Myocyte (in vitro differentiated cells): ENCODE measurements around the gene ZCWPW1. TPM values are rescaled to one million over a fixed set of nuclear protein-coding genes. Genes with fewer than 3 reads are reported as not detected.

Experiments used
- DNase-seq: peaks from one replicate; pipeline ENCODE4 v3.0.0-alpha.2; 2012; ENCODE audit warnings: low read depth
- total RNA-seq: library from RNA; depleted of rRNA; stranded (reverse); fragments of >200 nt; gene quantifications from 2 replicates; pipeline ENCODE4 v1.2.3, GENCODE V29; 2014

ZCWPW1 gene
- total RNA-seq, 1 donor from 2014 or later = 4.9 TPM

DNA sequence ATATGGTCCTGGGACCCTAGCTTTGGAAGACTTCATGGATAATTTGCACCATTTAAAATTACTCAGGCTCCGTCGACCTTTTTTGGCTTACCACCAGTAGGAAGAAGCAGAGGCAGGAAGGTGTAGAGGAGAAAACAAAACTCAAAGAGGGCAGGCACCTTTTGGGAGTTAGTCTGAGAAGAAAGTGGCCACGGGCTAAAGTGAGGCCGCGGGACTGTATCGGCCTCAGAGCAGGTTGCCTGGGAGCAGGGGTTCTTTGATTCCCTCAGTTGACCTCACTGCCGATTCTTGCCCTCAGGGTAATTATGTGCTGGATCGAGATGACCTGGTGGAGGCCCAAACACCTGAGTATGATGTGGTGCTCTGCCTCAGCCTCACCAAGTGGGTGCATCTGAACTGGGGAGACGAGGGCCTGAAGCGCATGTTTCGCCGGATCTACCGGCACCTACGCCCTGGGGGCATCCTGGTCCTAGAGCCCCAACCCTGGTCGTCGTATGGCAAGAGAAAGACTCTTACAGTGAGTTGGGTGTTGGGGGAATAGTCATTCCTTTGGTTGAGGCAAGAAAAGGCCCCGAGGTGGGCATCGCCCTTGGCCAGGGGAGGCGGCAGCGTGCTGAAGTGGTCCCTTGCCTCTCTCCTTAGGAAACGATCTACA is 4.2 kb upstream of the ZCWPW1 start:
- no peak for DNase-seq

DNA sequence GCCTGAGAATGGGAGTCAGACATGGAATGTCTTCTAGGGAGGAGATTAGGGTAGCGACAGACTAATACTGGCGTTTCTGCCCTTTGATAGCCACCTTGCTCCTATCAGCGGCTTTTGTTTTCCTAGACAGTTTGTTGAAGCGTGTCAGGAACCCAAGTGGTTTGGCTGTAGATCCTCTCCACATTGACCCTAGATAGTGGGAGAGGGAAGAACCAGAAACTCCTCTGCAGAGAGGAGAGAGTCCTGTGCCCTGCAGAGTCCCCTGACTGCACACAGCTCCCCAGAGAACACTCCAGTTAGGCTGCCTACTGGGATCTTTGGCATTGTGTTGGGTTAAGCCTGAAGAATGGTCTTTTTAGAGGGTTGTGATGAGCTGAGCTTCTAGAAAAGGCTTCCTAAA is 3.5 kb upstream of the ZCWPW1 start:
- no peak for DNase-seq

DNA sequence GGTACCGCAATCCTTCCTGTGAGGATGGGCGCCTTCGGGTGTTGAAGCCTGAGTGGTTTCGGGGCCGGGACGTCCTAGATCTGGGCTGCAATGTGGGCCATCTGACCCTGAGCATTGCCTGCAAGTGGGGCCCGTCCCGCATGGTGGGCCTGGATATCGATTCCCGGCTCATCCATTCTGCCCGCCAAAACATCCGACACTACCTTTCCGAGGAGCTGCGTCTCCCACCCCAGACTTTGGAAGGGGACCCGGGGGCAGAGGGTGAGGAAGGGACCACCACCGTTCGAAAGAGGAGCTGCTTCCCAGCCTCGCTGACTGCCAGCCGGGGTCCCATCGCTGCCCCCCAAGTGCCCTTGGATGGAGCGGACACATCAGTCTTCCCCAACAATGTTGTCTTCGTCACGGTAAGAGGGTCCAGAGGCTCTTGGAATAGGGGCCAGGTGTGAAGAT is 2.8 kb upstream of the ZCWPW1 start:
- no peak for DNase-seq

DNA sequence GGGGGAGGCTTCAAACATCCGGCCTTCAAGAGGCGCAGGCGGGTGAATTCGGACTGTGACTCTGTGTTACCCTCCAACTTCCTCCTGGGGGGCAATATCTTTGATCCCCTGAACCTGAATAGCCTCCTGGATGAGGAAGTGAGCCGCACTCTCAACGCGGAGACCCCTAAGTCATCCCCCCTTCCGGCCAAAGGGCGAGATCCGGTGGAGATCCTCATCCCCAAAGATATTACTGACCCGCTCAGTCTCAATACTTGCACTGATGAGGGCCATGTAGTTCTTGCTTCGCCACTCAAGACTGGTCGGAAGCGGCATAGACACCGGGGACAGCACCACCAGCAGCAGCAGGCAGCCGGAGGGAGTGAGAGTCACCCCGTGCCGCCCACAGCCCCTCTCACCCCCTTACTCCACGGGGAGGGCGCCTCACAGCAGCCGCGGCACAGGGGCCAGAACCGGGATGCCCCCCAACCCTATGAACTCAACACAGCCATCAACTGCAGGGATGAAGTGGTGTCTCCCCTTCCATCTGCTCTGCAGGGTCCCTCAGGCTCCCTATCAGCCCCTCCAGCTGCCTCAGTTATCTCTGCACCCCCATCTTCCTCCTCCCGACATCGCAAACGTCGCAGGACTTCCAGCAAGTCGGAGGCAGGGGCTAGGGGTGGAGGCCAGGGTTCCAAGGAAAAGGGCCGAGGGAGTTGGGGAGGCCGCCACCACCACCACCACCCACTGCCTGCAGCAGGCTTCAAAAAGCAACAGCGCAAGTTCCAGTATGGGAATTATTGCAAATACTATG is 2.2 kb upstream of the ZCWPW1 start:
- DNase-seq = peak; percentile 28

DNA sequence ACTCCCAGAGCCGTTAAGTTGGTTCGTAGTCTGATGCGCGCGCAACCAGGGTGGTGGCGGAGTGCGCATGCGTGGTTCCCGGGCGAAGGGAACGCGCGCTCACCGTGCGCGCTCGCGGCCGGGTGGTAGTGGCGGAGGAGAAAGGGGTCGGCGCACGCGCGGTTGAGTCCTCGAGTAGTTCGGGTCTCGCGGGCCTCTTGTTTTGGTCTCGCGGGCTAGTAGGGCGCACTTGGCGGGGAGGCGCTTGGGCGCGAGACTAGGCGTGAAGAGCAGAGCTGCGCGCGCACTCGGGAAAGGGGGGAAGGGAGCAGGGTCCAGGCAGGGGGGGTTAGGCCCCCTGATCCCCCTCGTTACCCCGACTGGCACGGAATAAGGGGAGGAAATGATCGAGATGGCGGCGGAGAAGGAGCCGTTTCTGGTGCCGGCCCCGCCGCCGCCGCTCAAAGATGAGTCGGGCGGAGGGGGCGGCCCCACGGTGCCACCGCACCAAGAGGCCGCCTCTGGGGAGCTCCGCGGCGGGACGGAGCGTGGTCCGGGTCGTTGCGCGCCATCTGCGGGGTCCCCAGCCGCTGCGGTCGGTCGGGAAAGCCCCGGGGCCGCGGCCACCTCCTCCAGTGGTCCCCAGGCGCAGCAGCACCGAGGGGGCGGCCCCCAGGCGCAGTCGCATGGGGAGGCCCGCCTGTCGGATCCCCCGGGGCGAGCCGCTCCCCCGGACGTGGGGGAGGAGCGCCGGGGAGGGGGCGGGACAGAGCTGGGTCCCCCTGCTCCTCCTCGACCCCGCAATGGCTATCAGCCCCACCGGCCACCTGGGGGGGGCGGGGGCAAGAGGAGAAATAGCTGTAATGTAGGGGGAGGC is 1.4 kb upstream of the ZCWPW1 start, which contains the start of gene MEPCE:
MEPCE (plus strand) TSS at position 195 of the 856 bp plus-strand sequence; CDS start at position 383, 188 bp downstream.
- DNase-seq = peak; percentile 99

DNA sequence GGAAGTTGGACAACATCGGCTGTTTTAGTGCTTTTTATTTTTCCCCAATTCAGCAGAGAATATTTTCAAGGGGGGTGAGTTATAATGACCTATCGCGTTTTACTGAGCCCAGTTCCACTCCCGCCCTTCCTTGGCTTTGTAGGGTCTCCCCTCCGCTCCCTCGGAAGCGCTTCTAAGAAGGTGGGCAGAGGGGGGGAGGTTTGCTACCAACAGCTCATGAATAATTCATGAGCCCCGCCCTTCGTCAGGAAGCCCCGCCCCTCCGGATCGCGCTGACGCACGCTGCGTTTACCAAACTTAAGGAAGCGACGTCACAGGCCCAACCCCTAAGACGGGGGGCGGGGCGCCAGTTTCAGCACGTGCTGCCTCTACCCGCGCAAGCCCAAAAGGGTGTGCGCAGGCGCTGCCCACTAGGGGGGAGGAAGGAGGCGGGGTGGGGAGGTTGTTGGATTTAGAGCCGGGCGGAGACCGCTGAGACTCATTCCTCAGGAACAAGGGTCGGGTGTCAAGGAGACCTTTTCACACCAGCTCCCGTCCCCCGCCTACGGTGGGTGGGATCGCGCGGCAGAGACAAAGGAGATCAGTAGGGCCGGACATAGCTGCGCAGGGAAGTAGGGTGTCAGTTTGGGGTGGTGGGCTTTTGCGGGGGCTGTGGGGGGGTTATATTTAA is 599 bp upstream of the ZCWPW1 start:
- peak; percentile 100 for DNase-seq

DNA sequence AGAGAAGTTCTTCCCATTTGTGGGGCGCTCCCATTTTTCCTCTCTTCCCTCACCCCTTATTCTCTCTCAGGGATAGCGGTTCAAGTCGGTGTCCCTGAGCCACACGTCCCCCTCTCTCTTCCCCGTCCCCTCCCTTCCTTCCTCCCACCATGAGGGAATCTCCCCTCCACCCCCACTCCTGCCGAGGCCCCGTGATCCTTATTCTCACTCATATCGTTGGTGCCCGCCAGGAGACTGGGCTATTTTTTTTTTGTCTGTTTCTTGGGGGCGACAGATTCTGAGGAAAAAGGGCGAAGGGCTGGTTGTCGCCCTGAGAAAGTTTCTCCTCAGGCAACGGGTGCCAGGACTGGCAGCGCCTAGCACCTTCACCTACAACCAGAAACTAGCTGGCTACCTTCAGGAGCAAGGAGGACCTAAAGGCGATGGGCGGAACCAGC is 723 bp downstream of the ZCWPW1 start:
- DNase-seq = no peak

DNA sequence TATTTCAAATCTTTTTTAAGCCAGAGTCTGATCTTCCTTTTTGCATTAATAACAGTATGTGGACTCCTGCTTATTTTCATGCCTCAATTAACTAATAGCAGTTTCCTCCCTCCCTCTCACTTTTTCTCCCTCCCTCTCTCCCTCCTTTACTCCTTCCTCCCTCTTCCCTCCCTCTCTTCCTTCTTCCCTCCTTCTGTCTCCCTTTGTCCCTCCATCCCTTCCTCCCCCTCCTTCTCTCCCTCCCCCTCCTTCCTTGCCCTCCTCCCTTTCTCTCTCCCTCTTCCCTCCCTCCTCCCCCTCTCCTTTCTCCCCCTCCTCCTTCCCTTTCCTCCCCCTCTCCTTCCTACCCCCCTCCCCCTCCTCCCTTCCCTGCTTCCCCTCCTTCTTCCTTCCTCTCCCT is 2.0 kb downstream of the ZCWPW1 start:
- no peak for DNase-seq

DNA sequence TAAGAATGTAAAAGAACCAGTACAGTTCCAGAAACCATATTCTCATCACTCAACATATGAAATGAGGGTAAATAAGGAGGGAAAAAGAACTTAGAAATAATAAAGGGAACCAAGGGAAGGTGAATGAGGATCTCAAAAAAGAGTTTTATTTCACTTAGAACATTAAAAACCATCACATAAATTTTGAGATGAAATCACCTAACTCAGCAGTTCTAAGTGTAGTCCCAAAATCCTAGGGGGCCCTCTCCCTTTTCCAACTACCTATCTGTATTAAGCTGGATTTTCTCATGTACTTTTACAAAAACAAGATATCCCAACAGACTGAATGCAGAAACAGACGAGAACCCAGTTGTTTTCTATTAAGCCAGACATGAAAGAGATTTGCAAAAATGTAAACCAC is 3.2 kb downstream of the ZCWPW1 start:
- no peak for DNase-seq

DNA sequence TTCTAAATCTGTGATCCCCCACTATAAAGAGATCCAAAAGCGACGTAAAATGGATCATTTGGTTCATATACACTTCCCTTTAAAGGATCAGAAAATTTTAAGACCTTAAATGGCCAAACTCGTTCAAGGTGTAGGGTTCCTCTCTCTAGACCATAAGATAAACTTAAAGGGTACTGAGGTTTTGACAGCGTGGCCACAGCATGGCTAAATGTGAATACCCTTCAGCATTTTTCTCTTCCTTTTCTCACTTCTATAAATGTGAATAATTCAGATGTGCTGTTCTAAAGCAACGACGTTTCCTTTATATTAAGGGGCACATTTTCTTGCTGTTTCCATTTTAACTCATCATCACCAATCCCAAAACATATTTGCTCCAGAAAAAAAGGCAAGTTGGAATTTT is 5.2 kb downstream of the ZCWPW1 start:
- DNase-seq = no peak

DNA sequence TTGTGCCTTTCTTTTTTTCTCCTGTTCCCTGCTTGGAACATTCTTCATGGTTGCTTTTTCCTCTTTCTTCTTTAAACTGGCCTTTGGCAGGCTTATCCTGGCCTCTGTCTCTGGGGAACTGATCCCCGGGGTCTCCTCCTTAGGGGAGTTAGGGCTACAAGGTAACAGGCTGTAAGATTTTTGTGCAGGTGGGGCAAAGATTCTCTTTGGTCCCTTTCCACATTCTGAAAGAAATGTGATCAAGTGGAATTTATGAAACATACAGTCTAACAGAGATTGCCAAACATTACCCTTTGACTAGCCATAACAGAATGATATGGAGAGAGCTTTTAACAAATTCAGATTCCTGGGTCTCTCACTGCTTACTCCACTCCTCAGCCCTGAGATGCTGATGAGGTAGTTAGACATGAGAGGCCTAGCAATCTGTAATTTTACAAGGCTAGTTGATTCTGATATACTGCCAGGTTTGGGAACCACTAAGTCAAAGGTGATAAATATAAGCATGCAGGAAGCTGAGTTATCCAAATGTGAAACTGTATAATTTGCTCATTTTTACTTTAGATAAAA is 8.8 kb downstream of the ZCWPW1 start:
- DNase-seq = no peak

DNA sequence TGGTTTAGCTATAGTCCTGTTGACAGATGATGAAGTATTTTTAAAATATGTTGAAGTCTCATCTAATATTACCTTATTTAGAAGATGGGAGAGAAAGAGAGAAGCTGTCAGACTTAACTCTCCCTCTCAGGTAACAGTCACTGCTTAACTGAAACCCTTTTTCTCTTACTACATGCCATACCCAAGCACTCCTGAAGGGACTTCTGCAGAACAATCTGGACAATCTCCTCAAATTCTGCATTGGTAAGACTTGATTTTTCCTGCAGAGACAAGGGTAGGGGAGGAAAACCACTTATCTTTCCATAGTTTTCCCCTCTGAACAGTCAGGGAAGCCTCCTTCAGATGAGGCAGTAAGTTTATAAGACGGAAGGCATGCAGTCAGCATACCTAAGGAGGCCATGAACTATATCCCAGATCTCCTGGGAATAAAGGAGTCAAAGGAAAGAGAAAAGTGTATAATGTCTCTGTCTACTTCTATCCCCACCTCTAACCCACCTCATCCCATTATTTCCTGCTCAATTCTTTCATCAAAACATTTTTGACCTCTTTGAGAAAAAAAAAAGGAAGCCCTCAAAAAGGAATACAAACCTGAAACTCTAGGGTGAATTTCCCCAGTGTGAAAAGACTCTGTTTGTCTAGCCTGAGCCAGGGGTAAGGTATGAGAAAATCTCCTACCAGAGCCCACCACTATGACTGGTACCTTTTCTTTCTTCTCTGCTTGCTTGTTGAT is 9.4 kb downstream of the ZCWPW1 start:
- DNase-seq = no peak

DNA sequence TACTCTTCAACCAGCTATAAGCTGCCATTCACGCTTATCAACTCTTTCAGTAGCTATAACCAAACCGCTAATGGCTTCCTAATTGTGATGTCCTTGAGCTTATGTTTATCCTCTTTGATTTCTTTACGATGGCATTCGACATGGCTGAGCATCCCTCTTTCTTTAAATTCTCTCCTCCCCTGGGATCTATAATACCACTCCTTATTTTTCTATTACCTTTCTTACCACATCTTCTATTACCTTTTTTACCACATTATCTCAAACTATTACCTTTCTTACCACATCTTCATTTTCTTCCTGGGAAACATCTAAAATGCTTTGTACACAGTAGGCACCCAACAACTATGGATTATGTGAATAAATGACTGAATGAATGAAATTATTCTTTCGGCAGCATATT is 13.1 kb downstream of the ZCWPW1 start:
- DNase-seq = no peak

DNA sequence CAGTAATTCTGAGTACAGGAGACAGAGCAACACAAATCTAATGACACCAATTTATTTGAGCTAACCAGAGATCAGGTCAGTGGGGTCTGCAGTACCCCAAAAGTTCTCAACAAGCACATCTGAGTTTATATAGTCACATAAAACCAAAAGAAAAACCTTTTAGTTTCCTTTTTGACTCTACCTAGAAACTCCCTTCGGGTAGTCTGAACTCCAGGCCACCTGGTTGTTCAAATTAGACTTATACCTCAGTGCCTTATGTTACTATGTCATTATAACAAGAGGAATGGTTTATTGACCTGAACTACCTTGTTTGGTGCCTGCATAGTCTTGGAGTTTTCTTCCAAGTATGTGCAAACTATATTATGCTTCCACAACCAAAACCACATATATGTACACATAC is 14.6 kb downstream of the ZCWPW1 start:
- DNase-seq = no peak

DNA sequence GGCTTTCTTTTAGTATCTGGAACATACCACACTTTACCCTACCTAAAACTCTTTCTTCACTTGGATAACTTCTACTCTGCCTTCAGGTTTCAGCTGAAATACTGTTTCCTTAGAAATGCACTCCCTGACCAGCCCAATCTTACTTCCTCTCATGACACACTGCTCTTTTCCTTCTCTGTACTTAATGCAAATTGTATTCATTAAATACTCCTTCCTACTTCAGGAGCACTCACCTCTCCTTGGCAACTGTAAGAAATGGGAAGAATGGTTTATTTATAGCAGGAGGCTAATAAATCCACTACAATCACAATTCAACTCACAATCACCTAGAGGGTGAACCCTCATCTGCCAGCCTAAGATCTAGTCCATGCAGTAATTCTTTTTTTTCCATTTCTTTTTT is 15.2 kb downstream of the ZCWPW1 start:
- DNase-seq = no peak

DNA sequence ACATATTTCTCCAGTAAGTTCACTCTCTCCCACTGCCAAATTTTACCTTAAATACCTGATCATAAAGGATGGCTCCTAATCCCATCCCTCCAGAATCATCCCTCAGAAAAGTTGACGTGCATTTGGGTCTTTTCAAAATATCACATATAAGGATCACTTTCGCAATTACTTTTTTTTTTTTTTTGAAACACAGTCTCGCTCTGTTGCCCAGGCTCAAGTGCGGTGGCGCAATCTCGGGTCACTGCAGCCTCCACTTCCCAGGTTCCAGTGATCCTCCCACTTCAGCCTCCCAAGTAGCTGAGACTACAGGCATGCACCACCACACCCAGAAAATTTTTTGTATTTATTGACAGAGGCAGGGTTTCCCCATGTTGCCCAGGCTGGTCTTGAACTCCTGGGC is 17.4 kb downstream of the ZCWPW1 start:
- DNase-seq = no peak

DNA sequence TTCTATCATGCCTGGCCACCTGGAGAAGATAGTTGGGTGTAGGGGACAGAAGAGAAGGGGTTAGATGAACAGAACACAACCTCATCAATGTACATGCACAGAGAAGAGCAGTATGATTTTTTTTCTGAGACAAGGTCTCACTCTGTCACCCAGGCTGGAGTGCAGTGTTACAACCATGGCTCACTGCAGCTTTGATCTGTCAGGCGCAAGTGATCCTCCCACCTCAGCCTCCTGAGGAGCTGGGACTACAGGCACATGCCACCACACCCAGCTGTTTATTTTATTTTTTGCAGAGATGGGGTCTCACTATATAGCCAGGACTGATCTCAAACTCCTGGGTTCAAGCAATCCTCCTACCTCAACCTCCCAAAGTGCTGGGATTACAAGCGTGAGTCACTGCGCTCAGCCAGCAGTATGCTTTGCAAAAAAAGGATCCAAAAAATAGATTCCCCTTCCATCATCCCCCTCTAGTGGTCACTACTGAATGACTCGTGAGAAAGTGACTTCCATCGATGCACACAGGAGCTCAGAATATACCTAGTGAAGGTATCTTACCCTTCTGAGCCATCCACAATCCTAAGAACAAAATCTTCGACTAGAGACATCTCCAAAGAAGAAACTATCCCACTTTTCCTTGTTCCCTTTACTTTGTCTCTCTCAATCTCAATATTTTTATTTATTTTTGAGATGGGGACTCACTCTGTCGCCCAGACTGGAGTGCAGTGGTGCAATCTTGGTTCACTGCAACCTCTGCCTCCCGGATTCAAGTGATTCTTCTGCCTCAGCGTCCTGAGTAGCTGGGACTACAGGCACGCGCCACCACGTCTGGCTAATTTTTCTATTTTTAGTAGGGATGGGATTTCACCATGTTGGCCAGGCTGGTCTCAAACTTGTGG is 21.0 kb downstream of the ZCWPW1 start:
- DNase-seq = peak; percentile 79

DNA sequence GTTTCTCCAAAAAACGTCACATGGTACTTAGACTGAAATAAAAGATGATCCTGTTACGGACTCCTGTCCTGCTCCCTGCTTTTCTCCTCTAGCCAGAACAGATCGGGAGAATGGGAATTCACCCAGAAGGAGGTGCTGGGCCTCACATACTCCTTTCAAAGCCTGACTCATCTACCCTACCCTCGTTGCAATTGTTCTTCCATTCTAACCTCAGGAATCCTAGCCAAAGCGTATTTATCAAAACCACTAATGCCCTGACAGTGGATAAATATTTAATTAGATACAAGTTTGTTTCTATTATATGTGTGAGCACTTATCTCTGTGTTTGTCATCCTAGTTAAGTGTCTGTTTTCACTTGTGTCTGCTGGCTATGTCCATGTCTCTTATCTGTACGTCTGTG is 21.7 kb downstream of the ZCWPW1 start:
- DNase-seq = peak; percentile 60

DNA sequence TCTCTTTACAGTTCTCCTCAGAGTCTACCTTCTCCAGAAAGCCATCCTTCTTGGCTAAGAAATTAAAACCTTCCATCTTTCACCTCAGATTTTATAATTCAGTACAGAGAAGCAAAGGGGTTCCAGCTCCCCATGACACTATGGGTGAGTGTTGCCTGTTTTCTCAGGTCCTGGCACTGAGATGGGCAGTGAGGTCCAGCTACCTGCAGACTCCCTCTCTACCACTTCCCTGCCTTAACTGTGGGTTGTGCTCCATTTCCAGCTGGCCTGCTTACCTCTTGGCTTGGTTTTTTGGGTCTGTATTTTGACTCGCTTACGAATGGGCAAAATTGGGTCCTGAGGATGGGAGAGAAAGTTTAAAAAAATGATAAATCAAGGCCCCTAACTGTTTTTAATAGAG is 26.3 kb downstream of the ZCWPW1 start:
- no peak for DNase-seq
